Right lobe of liver (tissue), 6 donors: Measurements from ENCODE around the gene CAND2. TPM values are rescaled to one million over a fixed set of nuclear protein-coding genes. Genes with fewer than 3 reads are reported as not detected.

Source experiments
- ATAC-seq, 4 donors: fragments of 200-7000 bp; cut with Tn5 transposase; one replicate each; pipeline ENCODE4 v1.9.1; 2020; ENCODE audit warnings: mild to moderate bottlenecking in 4 of 4, moderate library complexity in 4 of 4
- DNase-seq, 3 donors: peaks; one replicate each; pipeline ENCODE4 v3.0.0-alpha.2; 2020
- H3K27ac ChIP-seq, 3 donors: fragments of 200-600 bp; one replicate each; pipeline ENCODE4 v1.8.0; 2022
- H3K27me3 ChIP-seq, 2 donors: fragments of 200-600 bp; one replicate each; pipeline ENCODE4 v1.8.0; 2022
- H3K36me3 ChIP-seq, 4 donors: fragments of 200-600 bp; sonication (generic) in 1 of 4; one replicate each; pipeline versions ENCODE4 v1.5.1 to v1.8.0; 2017 to 2022; ENCODE audit warnings: control low read depth in 1 of 4
- H3K4me1 ChIP-seq, 4 donors: fragments of 200-600 bp; sonication (generic) in 1 of 4; one replicate each; pipeline versions ENCODE4 v1.5.1 to v1.8.0; 2017 to 2022; ENCODE audit warnings: control low read depth in 1 of 4
- H3K4me3 ChIP-seq, 3 donors: fragments of 200-600 bp; one replicate each; pipeline ENCODE4 v1.8.0; 2022
- H3K9me3 ChIP-seq, 4 donors: fragments of 200-600 bp; sonication (generic) in 1 of 4; one replicate each; pipeline versions ENCODE4 v1.5.1 to v1.8.0; 2017 to 2022; ENCODE audit warnings: control low read depth in 1 of 4
- CTCF ChIP-seq, 4 donors: fragments of 200-600 bp in 3 of 4; fragments of 450-650 bp in 1 of 4; IDR thresholded peaks; one replicate each; pipeline versions ENCODE4 v1.5.1 to v1.8.0; 2016 to 2022; ENCODE audit warnings: antibody characterized with exemption in 4 of 4, mild to moderate bottlenecking in 2 of 4
- POLR2A ChIP-seq: fragments of 450-650 bp; IDR thresholded peaks from one replicate; pipeline ENCODE4 v1.6.1; 2017; ENCODE audit warnings: antibody characterized with exemption, mild to moderate bottlenecking
- WGBS: methylation state at CpG from one replicate; pipeline ENCODE4 v1.1.6; 2018; ENCODE audit warnings: low coverage, low lambda C conversion rate; ENCODE audit not compliant: insufficient coverage; ENCODE audit errors: missing lambda C conversion rate; 5-methylcytosine and 5-hydroxymethylcytosine counted together
- intact Hi-C, 2 donors: fragments of 100-400 bp; cut with DNase I; formaldehyde crosslinking; loops; one replicate each; pipeline versions ENCODE4 v1.11.2 to v1.14.1; 2022
- total RNA-seq, 6 experiments: library from RNA; depleted of rRNA in 2 of 6; stranded (reverse); fragments of >200 nt in 2 of 6; fragmentation: NEBNext Ultra II Directional in 3 of 6; extraction: Animal tissue kit (Norgen Biotek cat#: 25700) in 3 of 6; gene quantifications; one replicate each; pipeline versions ENCODE4 v1.1.0 to v1.2.4, GENCODE V29; 2016 to 2023
- donor health status: DM: no; HTN: yes; CAD: no.
- donor health status: DM: no; HTN: no; CAD: no.
- donor health status: DM: no; HTN: no; CAD: no.
- donor health status: DM: no; HTN: yes; CAD: no.
- donor health status: DM: no; HTN: yes; CAD: no.

Gene CAND2
- total RNA-seq, 6 experiments from 2014 or later, result 0.61 to 4.4 (median 0.77) TPM

GRCh38 chr3:12868039-12869034, 71.9 kb downstream of the CAND2 start:
- intact Hi-C loops, result loop anchor here in 1 of 2 donors (5.0 kb wide), 1 partner anchor 119 kb away; no protein-coding TSS in a partner anchor
- DNase-seq (peak; percentile 69 to 87 (median 86)), ATAC-seq (peak; percentile 96 to 100 (median 96))
- 48% methylated on average over 29 of the region's 45 CpGs for WGBS
- Histone ChIP-seq H3K4me1 (peaks cover 0 to 12% (median 2%) of the 10 kb centered on the region in 4 donors), H3K36me3 (no peaks in the 10 kb centered on the region), H3K27ac (no peak overlapping the region), H3K9me3 (no peaks in the 10 kb centered on the region), H3K27me3 (no peaks in the 10 kb centered on the region), H3K4me3 (no peak overlapping the region)
- TF ChIP-seq POLR2A (no peak), CTCF (IDR thresholded peaks at IDR 0.05) (peak; percentile 76 to 97 (median 91))

- ATAC-seq (peak; percentile 6 to 52 (median 28)), DNase-seq (no peak)
- H3K4me1 ChIP-seq, result peaks cover 0 to 12% (median 2%) of the 10 kb centered on the region in 4 donors
- no peak overlapping the region for H3K27ac ChIP-seq
- TF ChIP-seq POLR2A (no peak), CTCF (IDR thresholded peaks at IDR 0.05) (no peak)
- H3K9me3 ChIP-seq, result no peaks in the 10 kb centered on the region
- no CpG with 5 or more reads among the region's 28 CpGs for WGBS
- no peak overlapping the region for H3K4me3 ChIP-seq
- H3K36me3 ChIP-seq, result no peaks in the 10 kb centered on the region
- no peaks in the 10 kb centered on the region for H3K27me3 ChIP-seq
- intact Hi-C loops, result loop anchor here in 1 of 2 donors (5.0 kb wide), 1 partner anchor 118 kb away; no protein-coding TSS in a partner anchor
Observed at GRCh38 chr3:12869035-12869621, 72.6 kb downstream of the CAND2 start.

GRCh38 chr3:12870942-12871341, 74.5 kb downstream of the CAND2 start:
- WGBS, result 53% methylated on average over 4 of the region's 9 CpGs
- no peaks in the 10 kb centered on the region for H3K27me3 ChIP-seq
- no peak for TF ChIP-seq POLR2A
- TF ChIP-seq CTCF (IDR thresholded peaks at IDR 0.05), result no peak
- no peak overlapping the region for H3K4me3 ChIP-seq
- DNase-seq (no peak), ATAC-seq (peak in 1 of 4 donors; percentile 7)
- no peak overlapping the region for H3K27ac ChIP-seq
- H3K4me1 ChIP-seq, result peaks cover 0 to 14% (median 2%) of the 10 kb centered on the region in 4 donors
- H3K36me3 ChIP-seq, result no peaks in the 10 kb centered on the region
- intact Hi-C loops, result no loop called here
- no peaks in the 10 kb centered on the region for H3K9me3 ChIP-seq

- intact Hi-C loops, result no loop called here
- H3K27me3 ChIP-seq, result no peaks in the 10 kb centered on the region
- DNase-seq (peak in 1 of 3 donors; percentile 71), ATAC-seq (peak in 2 of 4 donors; percentile 28 to 66)
- H3K9me3 ChIP-seq, result no peaks in the 10 kb centered on the region
- TF ChIP-seq POLR2A, result no peak
- no peak for TF ChIP-seq CTCF (IDR thresholded peaks at IDR 0.05)
- 43% methylated on average over 12 of the region's 12 CpGs for WGBS
- no peak overlapping the region for H3K27ac ChIP-seq
- no peak overlapping the region for H3K4me3 ChIP-seq
- no peaks in the 10 kb centered on the region for H3K36me3 ChIP-seq
- H3K4me1 ChIP-seq, result peaks cover 0 to 14% (median 2%) of the 10 kb centered on the region in 4 donors
Observed at GRCh38 chr3:12871404-12871983, 75.0 kb downstream of the CAND2 start.
